ENCODE measurements around the gene LIMS1. TPM values are rescaled to one million over a fixed set of nuclear protein-coding genes. Genes with fewer than 3 reads are reported as not detected.
"Not testable (repeated sequence)": the region's sequence is repeated elsewhere in the genome, so short reads cannot be mapped to it uniquely, and the experiment has no call there.

The LIMS1 gene
- polyA plus RNA-seq, 3 donors, result 15.8 to 64.4 (median 40.0) TPM

DNA sequence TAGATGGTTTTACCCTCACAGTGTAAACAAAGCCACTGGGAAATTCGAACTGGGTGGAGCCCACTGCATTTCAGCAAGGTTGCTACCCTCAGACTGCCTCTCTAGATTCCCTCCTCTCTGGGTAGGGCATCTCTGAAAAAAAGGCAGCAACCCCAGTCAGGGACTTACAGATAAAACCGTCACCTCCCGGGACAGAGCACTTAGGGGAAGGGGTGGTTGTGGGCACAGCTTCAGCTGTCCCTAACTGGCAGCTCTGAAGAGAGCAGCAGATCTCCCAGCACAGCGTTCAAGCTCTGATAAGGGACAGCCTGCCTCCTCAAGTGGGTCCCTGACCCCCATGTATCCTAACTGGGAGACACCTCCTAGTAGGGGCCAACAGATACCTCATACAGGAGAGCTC is 109.6 kb downstream of the LIMS1 start:
- 84 to 98% (median 98%) methylated on average over 4 of the region's 4 CpGs for WGBS, 3 donors

DNA sequence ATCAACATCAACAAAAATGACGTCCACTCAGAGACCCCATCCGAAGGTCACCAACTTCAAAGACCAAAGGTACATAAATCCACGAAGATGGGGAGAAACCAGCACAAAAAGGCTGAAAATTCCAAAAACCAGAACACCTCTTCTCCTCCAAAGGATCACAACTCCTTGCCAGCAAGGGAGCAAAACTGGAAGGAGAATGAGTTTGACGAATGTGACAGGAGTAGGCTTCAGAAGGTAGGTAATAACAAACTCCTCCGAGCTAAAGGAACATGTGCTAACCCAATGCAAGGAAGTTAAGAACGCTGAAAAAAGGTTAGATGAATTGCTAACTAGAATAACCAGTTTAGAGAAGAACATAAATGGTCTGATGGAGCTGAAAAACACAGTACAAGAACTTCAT is 110.2 kb downstream of the LIMS1 start:
- WGBS, 3 donors, result 94 to 98% (median 98%) methylated on average over 6 of the region's 6 CpGs
- H3K27ac ChIP-seq (ENCODE audit: low read depth, low read length), result not testable (repeated sequence)

More for the DNA sequence above, 109.6 kb downstream of the LIMS1 start:
- H3K27ac ChIP-seq (ENCODE audit: low read depth, low read length), result not testable (repeated sequence)

- H3K27ac ChIP-seq (ENCODE audit: low read depth, low read length), result not testable (repeated sequence)
These were observed 114.5 kb downstream of the LIMS1 start for GRCh38 chr2:108648796-108649195.

GRCh38 chr2:108650465-108650864 is 116.2 kb downstream of the LIMS1 start:
- 87 to 98% (median 94%) methylated on average over 8 of the region's 8 CpGs for WGBS, 3 donors

GRCh38 chr2:108651468-108651867 is 117.2 kb downstream of the LIMS1 start:
- WGBS, 3 donors, result 14 to 47% (median 25%) methylated on average over 1 of the region's 2 CpGs
- H3K27ac ChIP-seq (ENCODE audit: low read depth, low read length), result not testable (repeated sequence)

More at GRCh38 chr2:108650465-108650864, 116.2 kb downstream of the LIMS1 start:
- not testable (repeated sequence) for H3K27ac ChIP-seq (ENCODE audit: low read depth, low read length)

GRCh38 chr2:108652187-108652931 is 118.1 kb downstream of the LIMS1 start:
- not testable (repeated sequence) for H3K27ac ChIP-seq (ENCODE audit: low read depth, low read length)
- whole genome bisulfite sequencing, 3 donors, result 36 to 80% (median 55%) methylated on average over 5 to 7 of the region's 7 CpGs

- not testable (repeated sequence) for H3K27ac ChIP-seq (ENCODE audit: low read depth, low read length)
- 48 to 91% (median 89%) methylated on average over 1 to 3 of the region's 8 CpGs for WGBS, 3 donors
These were observed 119.2 kb downstream of the LIMS1 start for GRCh38 chr2:108653425-108653824.

DNA sequence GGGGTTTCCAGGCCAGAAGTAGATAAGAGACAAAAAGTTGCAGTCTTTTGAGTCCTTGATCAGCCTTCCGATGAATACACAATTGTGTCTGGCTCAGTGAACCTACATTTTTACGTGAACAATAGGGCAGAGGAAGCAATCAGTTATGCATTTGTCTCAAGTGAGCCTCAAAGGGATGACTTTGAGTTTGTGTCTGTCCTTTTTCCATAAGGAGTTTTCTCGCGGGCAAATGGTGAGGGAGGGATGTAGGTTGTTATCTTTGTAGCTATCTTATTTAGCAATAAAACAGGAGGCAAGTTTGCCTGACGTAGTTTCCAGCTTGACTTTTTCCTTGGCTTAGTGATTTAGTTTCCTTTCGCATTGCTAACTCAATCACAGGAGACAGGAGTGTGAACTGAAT is 119.6 kb downstream of the LIMS1 start:
- 31 to 35% (median 34%) methylated on average over 3 to 5 of the region's 6 CpGs for WGBS, 3 donors
- not testable (repeated sequence) for H3K27ac ChIP-seq (ENCODE audit: low read depth, low read length)

- WGBS, 3 donors, result 0 to 54% (median 31%) methylated on average over 2 to 10 of the region's 13 CpGs
- H3K27ac ChIP-seq (ENCODE audit: low read depth, low read length), result not testable (repeated sequence)
These were observed 120.4 kb downstream of the LIMS1 start for GRCh38 chr2:108654521-108655125.

GRCh38 chr2:108655270-108655669 is 121.0 kb downstream of the LIMS1 start:
- H3K27ac ChIP-seq (ENCODE audit: low read depth, low read length), result not testable (repeated sequence)
- no CpG with 5 or more reads among the region's 13 CpGs for WGBS, 3 donors

- not testable (repeated sequence) for H3K27ac ChIP-seq (ENCODE audit: low read depth, low read length)
These were observed 122.0 kb downstream of the LIMS1 start for GRCh38 chr2:108656282-108656681.

GRCh38 chr2:108657517-108657916 is 123.2 kb downstream of the LIMS1 start:
- 54 to 77% (median 69%) methylated on average over 4 of the region's 4 CpGs for WGBS, 3 donors
- H3K27ac ChIP-seq (ENCODE audit: low read depth, low read length), result not testable (repeated sequence)

GRCh38 chr2:108658553-108658952 is 124.3 kb downstream of the LIMS1 start:
- WGBS, 3 donors, result 84 to 91% (median 88%) methylated on average over 6 of the region's 7 CpGs
- not testable (repeated sequence) for H3K27ac ChIP-seq (ENCODE audit: low read depth, low read length)

GRCh38 chr2:108661493-108661892 is 127.2 kb downstream of the LIMS1 start:
- H3K27ac ChIP-seq (ENCODE audit: low read depth, low read length), result not testable (repeated sequence)
- 67 to 70% (median 70%) methylated on average over 4 of the region's 4 CpGs for WGBS, 3 donors

- H3K27ac ChIP-seq (ENCODE audit: low read depth, low read length), result not testable (repeated sequence)
- WGBS, 3 donors, result 27 to 58% (median 31%) methylated on average over 5 of the region's 5 CpGs
These were observed 127.9 kb downstream of the LIMS1 start for GRCh38 chr2:108662207-108662612.

DNA sequence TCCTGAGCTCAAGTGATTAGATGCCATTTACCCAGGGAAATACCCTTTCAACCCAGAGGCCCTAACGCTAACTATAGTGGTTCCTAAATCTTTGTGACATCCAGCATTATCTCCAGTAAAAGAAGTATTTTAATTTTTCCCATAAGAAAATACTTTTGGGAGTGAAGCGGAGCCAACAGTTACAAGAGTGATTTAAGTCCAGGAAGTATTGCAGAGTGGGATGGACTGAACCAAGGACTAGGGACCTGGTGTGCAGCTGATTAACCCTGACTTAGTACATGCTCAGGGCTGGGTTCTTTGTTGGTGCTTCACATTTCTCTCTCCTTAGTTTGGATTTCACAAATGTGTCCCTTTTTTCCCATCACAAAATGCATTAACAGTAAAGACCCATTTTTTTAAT is 129.1 kb downstream of the LIMS1 start:
- WGBS, 3 donors, result 57 to 74% (median 73%) methylated on average over 2 of the region's 2 CpGs
- not testable (repeated sequence) for H3K27ac ChIP-seq (ENCODE audit: low read depth, low read length)

DNA sequence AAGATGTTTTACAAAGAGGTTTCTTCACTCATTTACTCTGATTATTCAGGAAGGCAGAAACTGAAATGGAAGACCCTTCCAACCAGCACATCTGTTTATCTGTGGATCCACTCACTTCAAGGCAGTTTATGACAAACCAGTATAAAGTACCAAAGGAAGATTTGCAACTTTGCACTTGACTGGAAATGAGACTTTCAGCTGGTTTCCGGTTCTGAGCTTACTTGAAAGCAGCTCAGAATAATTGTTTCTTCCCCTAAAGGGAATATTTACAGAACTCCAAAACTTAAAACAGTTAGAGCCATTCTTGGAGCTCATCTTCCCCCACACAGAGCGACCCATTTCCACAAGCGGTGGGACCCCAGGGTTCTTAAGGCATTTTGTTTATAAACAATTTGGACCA is 129.8 kb downstream of the LIMS1 start:
- WGBS, 3 donors, result 47 to 75% (median 56%) methylated on average over 3 of the region's 3 CpGs
- H3K27ac ChIP-seq (ENCODE audit: low read depth, low read length), result not testable (repeated sequence)

DNA sequence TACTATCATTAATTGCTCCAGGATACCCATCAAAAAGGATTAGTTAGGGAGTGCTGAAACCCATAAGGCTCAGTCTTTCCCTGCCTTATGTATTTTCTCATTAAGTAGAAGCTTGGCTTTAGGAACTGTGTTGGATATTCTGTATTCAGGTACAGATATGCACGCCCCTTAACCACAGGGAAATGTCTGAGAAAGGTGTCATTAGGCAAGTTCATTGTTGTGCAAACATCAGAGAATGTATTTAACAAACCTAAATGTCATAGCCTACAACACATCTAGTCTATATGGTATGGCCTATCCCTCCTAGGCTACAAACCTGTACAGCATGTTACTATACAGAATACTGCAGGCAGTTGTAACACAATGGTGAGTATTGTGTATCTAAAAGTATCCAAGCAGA is 130.7 kb downstream of the LIMS1 start:
- H3K27ac ChIP-seq (ENCODE audit: low read depth, low read length), result not testable (repeated sequence)
- 63 to 95% (median 67%) methylated on average over 1 of the region's 1 CpG for WGBS, 3 donors

- H3K27ac ChIP-seq (ENCODE audit: low read depth, low read length), result not testable (repeated sequence)
- WGBS, 3 donors, result 85 to 100% (median 86%) methylated on average over 1 to 2 of the region's 4 CpGs
These were observed 131.7 kb downstream of the LIMS1 start for GRCh38 chr2:108665975-108666374.

DNA sequence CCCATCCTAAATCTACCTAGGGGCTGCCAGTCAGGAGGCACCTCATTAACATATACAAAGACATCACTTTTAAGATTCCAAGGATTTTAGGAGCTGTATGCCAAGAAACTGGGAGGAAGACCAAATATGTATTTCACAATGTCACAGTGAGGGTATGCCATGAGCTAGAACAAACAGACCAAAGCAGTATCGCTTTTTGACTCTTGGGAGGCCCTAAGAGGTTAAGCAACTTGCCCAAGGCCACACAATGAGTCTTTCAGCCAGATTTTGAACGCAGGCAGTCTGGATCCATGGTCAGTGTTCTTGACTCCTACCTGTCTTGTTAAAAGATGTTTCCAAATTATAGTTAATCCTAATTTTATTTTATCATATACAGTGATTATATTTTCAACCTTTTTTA is 132.9 kb downstream of the LIMS1 start:
- WGBS, 3 donors, result 50 to 67% (median 55%) methylated on average over 2 of the region's 2 CpGs
- not testable (repeated sequence) for H3K27ac ChIP-seq (ENCODE audit: low read depth, low read length)

Data from adipose tissue (tissue), 3 donors.